ENCODE results near the gene SULT1E1. TPM values are rescaled to one million over a fixed set of nuclear protein-coding genes. Genes with fewer than 3 reads are reported as not detected.

Gene SULT1E1
- total and polyA plus RNA-seq, 12 donors, result not detected

DNA sequence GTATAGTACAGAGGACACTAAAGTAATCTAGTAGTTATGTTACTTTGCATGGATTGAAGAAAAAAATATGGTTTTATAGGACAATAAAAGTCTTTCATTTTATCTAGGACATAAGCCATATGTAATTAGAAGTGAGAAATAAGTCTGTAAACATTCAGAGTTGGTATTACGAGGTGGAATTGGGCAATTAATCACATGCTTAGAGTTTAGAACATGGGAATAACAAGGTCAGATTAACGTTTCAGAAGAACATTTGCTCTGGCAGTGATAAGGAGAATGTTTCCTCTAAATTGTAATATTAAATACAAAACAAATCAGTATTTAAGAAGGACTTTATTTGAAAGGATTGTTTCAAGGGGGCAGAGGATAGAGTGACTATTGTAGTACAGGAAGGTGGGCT is 15.6 kb upstream of the SULT1E1 start:
- DNase-seq (no peak), ATAC-seq (no peak)
- TF ChIP-seq, protein P1, sequence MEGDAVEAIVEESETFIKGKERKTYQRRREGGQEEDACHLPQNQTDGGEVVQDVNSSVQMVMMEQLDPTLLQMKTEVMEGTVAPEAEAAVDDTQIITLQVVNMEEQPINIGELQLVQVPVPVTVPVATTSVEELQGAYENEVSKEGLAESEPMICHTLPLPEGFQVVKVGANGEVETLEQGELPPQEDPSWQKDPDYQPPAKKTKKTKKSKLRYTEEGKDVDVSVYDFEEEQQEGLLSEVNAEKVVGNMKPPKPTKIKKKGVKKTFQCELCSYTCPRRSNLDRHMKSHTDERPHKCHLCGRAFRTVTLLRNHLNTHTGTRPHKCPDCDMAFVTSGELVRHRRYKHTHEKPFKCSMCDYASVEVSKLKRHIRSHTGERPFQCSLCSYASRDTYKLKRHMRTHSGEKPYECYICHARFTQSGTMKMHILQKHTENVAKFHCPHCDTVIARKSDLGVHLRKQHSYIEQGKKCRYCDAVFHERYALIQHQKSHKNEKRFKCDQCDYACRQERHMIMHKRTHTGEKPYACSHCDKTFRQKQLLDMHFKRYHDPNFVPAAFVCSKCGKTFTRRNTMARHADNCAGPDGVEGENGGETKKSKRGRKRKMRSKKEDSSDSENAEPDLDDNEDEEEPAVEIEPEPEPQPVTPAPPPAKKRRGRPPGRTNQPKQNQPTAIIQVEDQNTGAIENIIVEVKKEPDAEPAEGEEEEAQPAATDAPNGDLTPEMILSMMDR (IDR thresholded peaks at IDR 0.05), result no peak
- no peaks in the 10 kb centered on the region for H3K36me3 ChIP-seq
- WGBS, 2 donors, result 57 to 60% methylated on average over 2 of the region's 2 CpGs
- H3K9me3 ChIP-seq, result no peaks in the 10 kb centered on the region
- intact Hi-C loops (cut with DNase I), result loop anchor here in 2 of 10 donors (5.0 to 10.0 kb wide), 2 partner anchors 191 to 627 kb away; no protein-coding TSS in a partner anchor
- no peaks in the 10 kb centered on the region for H3K4me1 ChIP-seq
- H3K27me3 ChIP-seq, result no peaks in the 10 kb centered on the region
- no peak overlapping the region for H3K27ac ChIP-seq
- H3K4me3 ChIP-seq, result no peak overlapping the region

DNA sequence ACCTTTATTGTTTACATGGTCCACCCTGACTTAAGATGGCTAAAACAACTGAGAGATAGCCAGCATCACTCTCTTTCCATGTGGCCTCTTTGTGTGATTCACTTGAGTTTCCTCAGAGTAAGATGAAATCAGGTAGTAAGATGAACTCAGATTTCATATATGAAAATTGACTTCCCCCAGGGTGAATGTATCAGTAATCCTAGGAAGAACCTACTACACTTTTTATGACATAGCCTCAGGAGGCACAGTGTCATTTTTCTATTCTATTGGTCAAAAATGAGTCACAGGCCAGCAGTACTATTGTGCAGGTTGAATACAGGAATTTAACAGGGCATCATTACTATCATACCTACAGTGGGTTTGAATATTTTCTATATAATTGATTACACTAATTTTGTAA is 14.6 kb upstream of the SULT1E1 start:
- intact Hi-C loops (cut with DNase I), result loop anchor here in 1 of 10 donors (10.0 kb wide), 1 partner anchor 190 kb away; no protein-coding TSS in a partner anchor
- ATAC-seq, result no peak
- DNase-seq, result no peak
- Histone ChIP-seq H3K36me3 (no peaks in the 10 kb centered on the region), H3K27me3 (no peaks in the 10 kb centered on the region), H3K9me3 (no peaks in the 10 kb centered on the region), H3K4me1 (no peaks in the 10 kb centered on the region), H3K27ac (no peak overlapping the region), H3K4me3 (no peak overlapping the region)
- TF ChIP-seq, protein P1 (IDR thresholded peaks at IDR 0.05), result no peak

DNA sequence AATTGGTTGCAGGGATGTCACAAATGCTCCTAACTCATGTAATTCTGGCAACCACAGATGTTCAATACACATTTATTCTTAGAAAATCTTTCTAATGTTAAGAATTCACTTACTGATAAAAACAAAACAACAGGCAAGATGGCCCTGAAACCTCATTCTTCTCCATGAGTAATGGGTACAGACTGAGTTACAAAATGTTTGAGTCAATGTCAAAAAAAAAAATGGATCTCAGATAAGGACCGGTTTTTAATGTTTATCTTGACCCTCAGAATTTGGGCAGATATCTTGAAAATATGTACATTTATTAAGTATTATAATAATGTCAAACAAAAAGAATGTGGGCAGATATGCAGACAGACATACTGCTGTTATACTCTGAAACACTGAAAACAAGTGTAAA is 1.8 kb upstream of the SULT1E1 start:
- TF ChIP-seq, protein P1 (IDR thresholded peaks at IDR 0.05), result no peak
- Histone ChIP-seq H3K36me3 (no peaks in the 10 kb centered on the region), H3K27ac (no peak overlapping the region), H3K4me1 (no peaks in the 10 kb centered on the region), H3K9me3 (no peaks in the 10 kb centered on the region), H3K4me3 (no peak overlapping the region), H3K27me3 (no peaks in the 10 kb centered on the region)
- DNase-seq, result no peak
- intact Hi-C loops (cut with DNase I), result no loop called here
- WGBS, 2 donors, result 53 to 62% methylated on average over 1 of the region's 1 CpG
- no peak for ATAC-seq

DNA sequence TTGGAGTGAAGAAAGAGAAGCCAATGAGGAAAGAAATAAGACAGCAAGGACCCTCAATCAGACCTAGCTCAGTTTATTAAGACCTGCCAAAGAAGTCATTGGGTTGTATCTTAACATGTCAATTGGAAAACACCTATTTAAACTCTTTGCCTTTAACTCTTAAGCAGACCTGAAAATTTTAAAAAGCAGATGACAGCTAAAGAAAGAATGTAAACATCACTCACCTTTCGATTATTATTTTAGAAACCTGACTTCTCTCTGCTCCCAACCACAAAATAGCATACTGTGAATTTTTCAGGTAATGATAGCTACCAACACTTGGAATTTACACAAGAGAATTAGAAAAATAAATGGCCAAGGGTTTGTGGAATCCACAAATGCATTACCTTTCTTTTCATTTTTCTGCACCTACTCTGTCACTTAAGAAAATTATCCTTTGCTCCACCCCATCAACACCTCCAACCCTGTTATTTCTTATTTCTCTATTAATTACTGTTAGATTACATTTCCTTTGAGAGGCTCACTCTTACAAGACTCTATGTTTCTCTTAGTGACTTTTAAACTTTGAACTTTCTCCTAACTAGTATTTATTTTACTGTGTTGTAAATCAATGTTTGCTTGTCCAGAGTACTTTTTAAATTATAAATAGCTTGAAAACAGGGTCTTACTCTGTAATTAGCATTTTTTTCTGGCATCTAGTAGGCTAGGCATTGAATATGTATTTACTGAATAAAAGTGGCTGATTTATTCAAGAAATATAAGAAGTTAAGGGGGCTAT is 765 bp upstream of the SULT1E1 start:
- no peak overlapping the region for H3K27ac ChIP-seq
- intact Hi-C loops (cut with DNase I), result no loop called here

More for the DNA sequence above, 765 bp upstream of the SULT1E1 start:
- DNase-seq, result no peak
- Histone ChIP-seq H3K9me3 (no peaks in the 10 kb centered on the region), H3K4me1 (no peaks in the 10 kb centered on the region), H3K27me3 (no peaks in the 10 kb centered on the region), H3K4me3 (no peak overlapping the region), H3K36me3 (no peaks in the 10 kb centered on the region)
- 93% methylated on average over 1 of the region's 1 CpG for WGBS, 2 donors
- ATAC-seq, result no peak
- TF ChIP-seq, protein P1 (IDR thresholded peaks at IDR 0.05), result no peak

All from heart right ventricle (tissue), 16 donors.